Tibial nerve (tissue), 4 donors: ENCODE measurements around the gene C11orf71. TPM values are rescaled to one million over a fixed set of nuclear protein-coding genes. Genes with fewer than 3 reads are reported as not detected.

Experiments used
- DNase-seq, 2 donors: peaks; one replicate each; pipeline ENCODE4 v3.0.0-alpha.2; 2019; ENCODE audit warnings: low spot score in 2 of 2
- H3K27ac ChIP-seq, 4 donors: fragments of 200-600 bp; sonication (generic) in 3 of 4; one replicate each; pipeline ENCODE4 v1.5.1; 2017 to 2019; ENCODE audit warnings: mild to moderate bottlenecking in 1 of 4
- H3K27me3 ChIP-seq, 2 donors: fragments of 200-600 bp; sonication (generic) in 1 of 2; one replicate each; pipeline versions ENCODE4 v1.5.1 to v1.6.0; 2017 to 2019
- H3K36me3 ChIP-seq, 3 donors: fragments of 200-600 bp; sonication (generic); one replicate each; pipeline ENCODE4 v1.5.1; 2018 to 2019
- H3K4me1 ChIP-seq, 4 donors: fragments of 200-600 bp; sonication (generic) in 3 of 4; one replicate each; pipeline ENCODE4 v1.5.1; 2017 to 2019
- H3K4me3 ChIP-seq, 4 donors: fragments of 200-600 bp; sonication (generic) in 3 of 4; one replicate each; pipeline ENCODE4 v1.5.1; 2017 to 2019; ENCODE audit warnings: mild to moderate bottlenecking in 1 of 4, moderate library complexity in 1 of 4
- H3K9me3 ChIP-seq, 4 donors: fragments of 200-600 bp; sonication (generic) in 3 of 4; one replicate each; pipeline ENCODE4 v1.5.1; 2017 to 2019
- EP300 ChIP-seq, 2 donors: sonication (generic); formaldehyde crosslinking; IDR thresholded peaks; one replicate each; pipeline ENCODE4 v1.6.1; 2017; ENCODE audit warnings: antibody characterized with exemption in 2 of 2, mild to moderate bottlenecking in 1 of 2
- POLR2A ChIP-seq, 2 donors: fragments of 450-650 bp; IDR thresholded peaks; one replicate each; pipeline ENCODE4 v1.6.1; 2017; ENCODE audit warnings: antibody characterized with exemption in 2 of 2, mild to moderate bottlenecking in 2 of 2, moderate library complexity in 2 of 2
- WGBS, 2 donors: methylation state at CpG; one replicate each; pipeline ENCODE4 v1.1.5; 2018; 5-methylcytosine and 5-hydroxymethylcytosine counted together
- total RNA-seq, 4 donors: library from RNA; depleted of rRNA; stranded (reverse); fragments of >200 nt; gene quantifications; one replicate each; pipeline ENCODE4 v1.1.0, GENCODE V29; 2016
- TF ChIP-seq, protein P1 (sequence below), 5 experiments: fragments of 200-600 bp in 3 of 5; fragments of 450-650 bp in 2 of 5; sonication (generic) in 3 of 5; IDR thresholded peaks; one replicate each; pipeline ENCODE4 v1.5.1; 2016 to 2019; ENCODE audit warnings: antibody characterized with exemption in 5 of 5, mild to moderate bottlenecking in 3 of 5, moderate library complexity in 2 of 5

Gene C11orf71
- total RNA-seq, 4 donors from 2014 or later: 3.3 to 16.0 (median 13.5) TPM

DNA sequence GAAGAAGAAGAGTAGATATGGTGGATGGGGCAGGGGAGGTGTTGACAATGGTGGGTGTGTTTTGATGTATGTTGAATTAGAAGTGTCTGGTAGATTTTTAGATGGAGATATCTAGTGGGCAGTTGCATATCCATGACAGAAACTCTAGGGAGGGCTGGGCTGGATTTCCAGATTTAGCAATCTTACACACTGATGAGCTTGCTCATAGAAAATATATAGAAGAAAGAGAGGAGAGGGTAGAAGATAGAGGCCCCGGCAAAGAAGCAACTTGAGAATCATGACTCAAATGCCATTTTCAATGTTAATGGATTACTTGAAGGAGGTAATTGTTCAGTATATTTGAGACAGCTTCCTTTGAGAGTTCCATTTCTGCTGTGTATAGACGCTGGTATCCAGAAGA lies 47.1 kb upstream of the C11orf71 start:
- TF ChIP-seq POLR2A (IDR thresholded peaks at IDR 0.05) (no peak), EP300 (IDR thresholded peaks at IDR 0.05) (no peak)
- TF ChIP-seq, protein P1, sequence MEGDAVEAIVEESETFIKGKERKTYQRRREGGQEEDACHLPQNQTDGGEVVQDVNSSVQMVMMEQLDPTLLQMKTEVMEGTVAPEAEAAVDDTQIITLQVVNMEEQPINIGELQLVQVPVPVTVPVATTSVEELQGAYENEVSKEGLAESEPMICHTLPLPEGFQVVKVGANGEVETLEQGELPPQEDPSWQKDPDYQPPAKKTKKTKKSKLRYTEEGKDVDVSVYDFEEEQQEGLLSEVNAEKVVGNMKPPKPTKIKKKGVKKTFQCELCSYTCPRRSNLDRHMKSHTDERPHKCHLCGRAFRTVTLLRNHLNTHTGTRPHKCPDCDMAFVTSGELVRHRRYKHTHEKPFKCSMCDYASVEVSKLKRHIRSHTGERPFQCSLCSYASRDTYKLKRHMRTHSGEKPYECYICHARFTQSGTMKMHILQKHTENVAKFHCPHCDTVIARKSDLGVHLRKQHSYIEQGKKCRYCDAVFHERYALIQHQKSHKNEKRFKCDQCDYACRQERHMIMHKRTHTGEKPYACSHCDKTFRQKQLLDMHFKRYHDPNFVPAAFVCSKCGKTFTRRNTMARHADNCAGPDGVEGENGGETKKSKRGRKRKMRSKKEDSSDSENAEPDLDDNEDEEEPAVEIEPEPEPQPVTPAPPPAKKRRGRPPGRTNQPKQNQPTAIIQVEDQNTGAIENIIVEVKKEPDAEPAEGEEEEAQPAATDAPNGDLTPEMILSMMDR (IDR thresholded peaks at IDR 0.05): no peak
- no peak for DNase-seq
- no peaks in the 10 kb centered on the region for H3K9me3 ChIP-seq
- H3K4me1 ChIP-seq: peaks cover 0 to 10% (median 0%) of the 10 kb centered on the region in 4 donors
- WGBS, 2 donors: 74 to 85% methylated on average over 2 of the region's 2 CpGs
- no peak overlapping the region for H3K4me3 ChIP-seq
- H3K27me3 ChIP-seq: no peaks in the 10 kb centered on the region
- H3K27ac ChIP-seq: no peak overlapping the region
- peaks cover 0 to 50% (median 0%) of the 10 kb centered on the region in 3 donors for H3K36me3 ChIP-seq

DNA sequence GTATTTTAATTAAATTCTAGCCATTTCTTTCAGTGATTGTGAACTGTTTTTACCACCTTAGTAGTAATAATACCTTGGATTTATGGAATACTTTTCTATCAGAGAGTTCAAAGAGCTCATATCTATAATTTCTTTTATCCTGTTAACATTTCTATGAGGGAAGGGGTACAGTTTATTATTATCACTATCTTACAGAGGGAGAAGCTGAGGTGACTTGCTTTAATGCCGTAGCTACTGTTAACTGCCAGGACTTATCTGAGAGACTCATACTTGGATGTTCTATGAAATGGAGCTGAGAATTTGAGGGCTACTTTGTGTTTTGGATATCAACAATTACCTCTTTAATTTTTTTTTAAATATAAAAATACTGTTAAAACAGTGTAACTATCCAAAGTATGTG lies 42.2 kb upstream of the C11orf71 start:
- TF ChIP-seq, protein P1 (IDR thresholded peaks at IDR 0.05): no peak
- no peak for TF ChIP-seq POLR2A (IDR thresholded peaks at IDR 0.05)
- no peak for TF ChIP-seq EP300 (IDR thresholded peaks at IDR 0.05)
- peaks cover 0 to 37% (median 12%) of the 10 kb centered on the region in 4 donors for H3K4me1 ChIP-seq
- no peak for DNase-seq
- no peak overlapping the region for H3K4me3 ChIP-seq
- no peak overlapping the region for H3K27ac ChIP-seq
- H3K9me3 ChIP-seq: no peaks in the 10 kb centered on the region
- WGBS, 2 donors: 86 to 88% methylated on average over 1 of the region's 1 CpG
- peaks cover 0 to 24% (median 0%) of the 10 kb centered on the region in 3 donors for H3K36me3 ChIP-seq
- no peaks in the 10 kb centered on the region for H3K27me3 ChIP-seq

DNA sequence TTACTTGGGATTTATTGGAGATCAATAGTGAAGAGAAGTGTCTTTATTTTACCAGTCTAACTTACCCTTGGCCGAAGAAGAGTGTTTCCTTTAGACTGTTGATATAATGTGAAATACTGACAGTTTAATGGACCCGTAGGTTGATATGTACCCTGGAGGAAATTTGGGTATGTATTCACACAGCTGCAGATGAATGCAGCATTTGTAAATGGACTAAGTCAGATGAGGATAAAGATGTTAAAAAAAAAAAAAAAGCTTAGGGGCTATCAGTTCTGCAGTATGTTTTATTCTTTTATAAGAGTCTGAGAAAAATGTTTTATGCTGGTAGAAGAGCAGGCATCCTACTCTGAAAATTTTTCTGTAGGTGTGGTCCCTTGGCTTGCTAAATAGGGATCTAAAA lies 41.6 kb upstream of the C11orf71 start:
- Histone ChIP-seq H3K4me3 (no peak overlapping the region), H3K27me3 (no peaks in the 10 kb centered on the region), H3K4me1 (peaks cover 0 to 37% (median 12%) of the 10 kb centered on the region in 4 donors), H3K27ac (peak overlapping the region in 1 of 4 donors; percentile 2), H3K9me3 (no peaks in the 10 kb centered on the region), H3K36me3 (peaks cover 0 to 24% (median 0%) of the 10 kb centered on the region in 3 donors)
- TF ChIP-seq POLR2A (IDR thresholded peaks at IDR 0.05) (no peak), EP300 (IDR thresholded peaks at IDR 0.05) (no peak)
- TF ChIP-seq, protein P1 (IDR thresholded peaks at IDR 0.05): no peak
- WGBS, 2 donors: 44 to 45% methylated on average over 2 of the region's 2 CpGs
- no peak for DNase-seq

DNA sequence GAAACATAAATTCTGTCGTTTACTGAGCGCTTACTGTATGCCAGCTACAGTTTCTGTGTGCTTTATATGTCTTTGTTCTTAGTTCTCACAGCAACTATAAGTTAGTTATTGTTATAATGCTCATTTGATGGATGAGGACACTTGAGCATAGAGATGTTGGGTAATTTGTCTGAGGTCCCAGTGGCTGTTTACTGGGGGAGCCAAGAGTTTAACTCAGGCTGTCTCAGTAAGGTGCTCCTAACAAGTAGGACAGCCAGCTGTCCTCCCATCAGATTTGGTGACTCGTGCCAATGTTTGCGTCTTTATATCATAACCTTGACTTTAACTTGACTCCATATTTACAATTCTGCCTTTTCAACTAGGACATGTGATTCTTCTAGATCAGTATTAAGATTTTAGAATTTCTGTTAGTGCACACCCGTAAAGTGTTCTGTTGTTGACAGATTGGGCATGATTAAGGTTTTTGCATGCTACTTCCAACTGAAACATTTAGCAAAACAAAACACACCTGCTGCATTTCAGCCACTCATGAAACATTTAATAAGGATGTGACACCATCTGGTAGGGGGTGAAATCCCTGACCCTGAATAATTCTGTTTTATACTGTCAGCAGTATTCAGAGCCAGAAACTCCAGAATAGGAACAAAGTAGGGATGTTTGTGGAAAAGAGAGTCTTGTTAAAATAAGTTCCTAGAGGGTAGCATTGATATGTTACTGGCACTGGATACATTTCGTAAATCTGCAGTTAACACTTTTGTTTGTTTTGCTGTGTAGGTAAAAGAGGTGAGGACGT lies 40.9 kb upstream of the C11orf71 start:
- no peaks in the 10 kb centered on the region for H3K27me3 ChIP-seq
- TF ChIP-seq EP300 (IDR thresholded peaks at IDR 0.05) (no peak), POLR2A (IDR thresholded peaks at IDR 0.05) (no peak)
- TF ChIP-seq, protein P1 (IDR thresholded peaks at IDR 0.05): no peak
- no peaks in the 10 kb centered on the region for H3K9me3 ChIP-seq
- H3K27ac ChIP-seq: peak overlapping the region in 2 of 4 donors; percentile 74 to 88
- WGBS, 2 donors: 75% methylated on average over 7 of the region's 7 CpGs
- no peak for DNase-seq
- H3K36me3 ChIP-seq: peaks cover 0 to 18% (median 0%) of the 10 kb centered on the region in 3 donors
- peak overlapping the region in 1 of 4 donors; percentile 96 for H3K4me3 ChIP-seq
- peaks cover 0 to 37% (median 12%) of the 10 kb centered on the region in 4 donors for H3K4me1 ChIP-seq
